Caco-2 (cell line): Measurements from ENCODE around the gene ACY1. TPM values are rescaled to one million over a fixed set of nuclear protein-coding genes. Genes with fewer than 3 reads are reported as not detected.

ENCODE experiments used
- BruUV-seq: library from RNA; stranded (reverse); fragments of 400-500 nt; replicated peaks from 2 replicates; lab custom pipeline; 2021; lab: Mats Ljungman, UMichigan
- CTCF ChIA-PET: fragments of 300-600 bp; sonication (Branson Sonifier 250); formaldehyde crosslinking; loops from one replicate; lab custom pipeline; 2022; ENCODE audit warnings: antibody characterized with exemption; lab: Charles Lee
- POLR2A ChIA-PET: fragments of 300-600 bp; sonication (Branson Sonifier 250); formaldehyde crosslinking; loops from one replicate; lab custom pipeline; 2022; ENCODE audit warnings: antibody characterized with exemption; lab: Charles Lee
- DNase-seq, 2 experiments: peaks; one replicate each; pipeline versions ENCODE4 v3.0.0 to v3.0.0-alpha.2; 2020 to 2022
- H3K27me3 ChIP-seq: replicated peaks from 2 replicates; pipeline ENCODE4 v1.6.0; 2011; ENCODE audit warnings: low read length; ENCODE audit not compliant: control insufficient read depth, insufficient read depth
- H3K36me3 ChIP-seq: 2 replicates; pipeline ENCODE4 v1.5.1; 2011; ENCODE audit warnings: low read length; ENCODE audit not compliant: control insufficient read depth, insufficient read depth
- H3K4me1 ChIP-seq: fragments of 250-450 bp; sonication (Bioruptor Pico); 2 replicates; pipeline ENCODE4 v1.5.1; 2020; ENCODE audit warnings: mild to moderate bottlenecking
- H3K4me3 ChIP-seq: 2 replicates; pipeline ENCODE4 v1.5.1; 2011; ENCODE audit warnings: low read depth, mild to moderate bottlenecking, control low read depth, low read length
- H3K9me3 ChIP-seq: fragments of 250-450 bp; sonication (Bioruptor Pico); 2 replicates; pipeline ENCODE4 v1.5.1; 2020; ENCODE audit warnings: mild to moderate bottlenecking, moderate library complexity
- H3K27ac Mint-ChIP-seq: one replicate; pipeline ENCODE4 v1.8.0; 2022; ENCODE audit warnings: mixed read lengths; ENCODE audit not compliant: unreplicated experiment
- H3K27me3 Mint-ChIP-seq: one replicate; pipeline ENCODE4 v1.8.0; 2022; ENCODE audit warnings: mixed read lengths; ENCODE audit not compliant: insufficient read depth, unreplicated experiment
- H3K36me3 Mint-ChIP-seq: one replicate; pipeline ENCODE4 v1.8.0; 2022; ENCODE audit warnings: mild to moderate bottlenecking, mixed read lengths; ENCODE audit not compliant: insufficient read depth, unreplicated experiment
- H3K4me1 Mint-ChIP-seq: one replicate; pipeline ENCODE4 v1.8.0; 2022; ENCODE audit warnings: low read depth, mixed read lengths; ENCODE audit not compliant: unreplicated experiment
- H3K4me3 Mint-ChIP-seq: one replicate; pipeline ENCODE4 v1.8.0; 2022; ENCODE audit warnings: mild to moderate bottlenecking, moderate library complexity, mixed read lengths; ENCODE audit not compliant: unreplicated experiment
- H3K9me3 Mint-ChIP-seq: one replicate; pipeline ENCODE4 v1.8.0; 2022; ENCODE audit warnings: mixed read lengths; ENCODE audit not compliant: unreplicated experiment
- CTCF ChIP-seq, 2 experiments: fragments of 200-600 bp in 1 of 2; IDR thresholded peaks; 1 replicate in 1 of 2; 2 replicates in 1 of 2; pipeline versions ENCODE4 v1.5.1 to v1.8.0; 2011 to 2022; ENCODE audit warnings: antibody characterized with exemption in 1 of 2, control low read depth in 1 of 2, inconsistent platforms in 1 of 2, low read depth in 1 of 2, low read length in 1 of 2, mild to moderate bottlenecking in 1 of 2, moderate library complexity in 1 of 2; ENCODE audit not compliant: insufficient read depth in 1 of 2, severe bottlenecking in 1 of 2, unreplicated experiment in 1 of 2
- intact Hi-C: fragments of 100-400 bp; cut with micrococcal nuclease; formaldehyde crosslinking; loops from one replicate; pipeline ENCODE4 v1.10.0; 2022; ENCODE audit not compliant: unreplicated experiment
- total RNA-seq: library from RNA; stranded (reverse); gene quantifications from 2 replicates; pipeline ENCODE4 v1.2.3, GENCODE V29; 2022

Gene ACY1
- total RNA-seq, 1 experiment from 2014 or later: 62.4 TPM

GRCh38 chr3:51962854-51963530, 20.3 kb upstream of the ACY1 start:
- no peaks in the 10 kb centered on the region for H3K9me3 Mint-ChIP-seq
- H3K27me3 Mint-ChIP-seq: no peaks in the 10 kb centered on the region
- H3K4me1 Mint-ChIP-seq: peaks cover 14% of the 10 kb centered on the region
- Histone ChIP-seq H3K4me3 (no peak overlapping the region), H3K36me3 (no peaks in the 10 kb centered on the region), H3K4me1 (peaks cover 7% of the 10 kb centered on the region), H3K27me3 (no peaks in the 10 kb centered on the region), H3K9me3 (no peaks in the 10 kb centered on the region)
- ChIA-PET POLR2A (interaction anchor here (0.6 kb wide), 1 partner anchor 22 kb away, joined by 13 read pairs; no protein-coding TSS in a partner anchor), CTCF (interaction anchor here (1.0 kb wide), 1 partner anchor 22 kb away, joined by 3 read pairs; the partner anchor contains the start of gene RRP9)
- no peak overlapping the region for H3K4me3 Mint-ChIP-seq
- intact Hi-C loops: no loop called here
- TF ChIP-seq CTCF (IDR thresholded peaks at IDR 0.05; ENCODE audit: insufficient read depth in 1 of 2, low read depth in 1 of 2, low read length in 1 of 2, severe bottlenecking in 1 of 2, unreplicated experiment in 1 of 2): no peak
- H3K36me3 Mint-ChIP-seq: peaks cover 11% of the 10 kb centered on the region
- no TSS peak for BruUV-seq
- no peak overlapping the region for H3K27ac Mint-ChIP-seq
- no peak for DNase-seq

DNA sequence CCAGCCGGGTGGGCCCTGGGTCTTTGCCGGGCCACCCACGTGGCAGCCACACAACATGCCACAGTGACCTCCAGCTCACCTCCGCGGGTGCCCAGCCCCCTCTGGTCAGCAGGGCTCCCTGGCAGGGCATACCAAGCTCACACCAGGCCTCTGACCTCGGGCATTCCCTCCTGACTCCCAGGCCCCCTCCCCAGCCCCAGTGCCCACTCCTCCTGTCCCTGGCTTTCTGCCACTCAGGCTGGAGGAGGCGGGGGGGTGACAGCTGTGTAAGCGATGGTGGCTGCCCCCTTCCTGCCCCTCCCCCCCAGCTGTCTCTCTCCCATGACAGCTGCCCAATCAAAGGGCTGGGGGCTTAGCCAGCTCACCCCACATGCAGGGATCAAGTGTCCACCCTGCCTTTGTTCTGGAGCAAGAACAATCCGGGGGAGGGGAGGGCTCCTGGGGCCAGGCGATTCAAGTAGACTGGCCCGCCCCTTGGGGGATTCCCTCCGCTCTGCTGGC, 19.3 kb upstream of the ACY1 start:
- no peaks in the 10 kb centered on the region for H3K27me3 Mint-ChIP-seq
- peaks cover 13% of the 10 kb centered on the region for H3K4me1 ChIP-seq
- no peaks in the 10 kb centered on the region for H3K36me3 ChIP-seq
- TF ChIP-seq CTCF (IDR thresholded peaks at IDR 0.05; ENCODE audit: insufficient read depth in 1 of 2, low read depth in 1 of 2, low read length in 1 of 2, severe bottlenecking in 1 of 2, unreplicated experiment in 1 of 2): no peak
- intact Hi-C loops: no loop called here
- no peak for DNase-seq
- H3K27me3 ChIP-seq: no peaks in the 10 kb centered on the region
- H3K4me1 Mint-ChIP-seq: peaks cover 17% of the 10 kb centered on the region
- no peak overlapping the region for H3K4me3 Mint-ChIP-seq
- ChIA-PET CTCF (interaction anchor here (1.0 kb wide), 1 partner anchor 23 kb away, joined by 3 read pairs; the partner anchor contains the start of gene RRP9), POLR2A (no interaction called here)
- no TSS peak for BruUV-seq
- no peak overlapping the region for H3K4me3 ChIP-seq
- H3K27ac Mint-ChIP-seq: no peak overlapping the region
- no peaks in the 10 kb centered on the region for H3K9me3 ChIP-seq
- H3K9me3 Mint-ChIP-seq: no peaks in the 10 kb centered on the region
- peaks cover 12% of the 10 kb centered on the region for H3K36me3 Mint-ChIP-seq

DNA sequence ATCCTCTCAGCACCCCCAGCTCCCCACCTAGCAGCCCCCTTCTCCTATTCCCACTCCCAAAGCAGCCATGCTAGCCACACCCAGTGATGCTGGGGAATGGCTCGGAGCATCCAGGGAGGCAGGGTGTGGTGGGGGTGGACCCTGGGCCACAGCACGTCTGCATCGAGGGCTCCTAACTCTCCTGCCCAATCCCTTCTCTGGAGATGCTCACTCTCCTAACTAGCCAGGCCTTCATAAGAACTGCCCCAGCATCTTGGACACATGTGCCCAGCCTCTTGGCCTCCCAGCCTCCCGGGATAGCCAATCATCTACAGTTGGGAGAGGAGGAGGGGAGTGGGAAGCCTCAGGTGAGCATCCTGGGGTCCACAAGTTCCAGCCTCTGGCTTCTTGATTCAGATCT, 18.8 kb upstream of the ACY1 start:
- Histone ChIP-seq H3K9me3 (no peaks in the 10 kb centered on the region), H3K4me3 (no peak overlapping the region), H3K27me3 (no peaks in the 10 kb centered on the region), H3K36me3 (no peaks in the 10 kb centered on the region), H3K4me1 (peaks cover 13% of the 10 kb centered on the region)
- H3K27ac Mint-ChIP-seq: no peak overlapping the region
- no peaks in the 10 kb centered on the region for H3K27me3 Mint-ChIP-seq
- no peak for TF ChIP-seq CTCF (IDR thresholded peaks at IDR 0.05; ENCODE audit: insufficient read depth in 1 of 2, low read depth in 1 of 2, low read length in 1 of 2, severe bottlenecking in 1 of 2, unreplicated experiment in 1 of 2)
- BruUV-seq: no TSS peak
- H3K36me3 Mint-ChIP-seq: peaks cover 12% of the 10 kb centered on the region
- no peaks in the 10 kb centered on the region for H3K9me3 Mint-ChIP-seq
- intact Hi-C loops: no loop called here
- POLR2A ChIA-PET: no interaction called here
- no peak for DNase-seq
- CTCF ChIA-PET: no interaction called here
- H3K4me1 Mint-ChIP-seq: peaks cover 20% of the 10 kb centered on the region
- no peak overlapping the region for H3K4me3 Mint-ChIP-seq
